Mucosa of gallbladder (tissue), 1 donor: Measurements from ENCODE around the gene BICRA. TPM values are rescaled to one million over a fixed set of nuclear protein-coding genes. Genes with fewer than 3 reads are reported as not detected.

Source experiments
- DNase-seq: peaks from one replicate; pipeline ENCODE4 v3.0.0-alpha.2; 2020; ENCODE audit warnings: low spot score
- total RNA-seq: library from RNA; stranded (reverse); gene quantifications from one replicate; pipeline ENCODE4 v1.2.1, GENCODE V29; 2021
- donor health status: DM: no; HTN: no; CAD: no.

The BICRA gene
- total RNA-seq, 1 donor from 2014 or later = 20.9 TPM

DNA sequence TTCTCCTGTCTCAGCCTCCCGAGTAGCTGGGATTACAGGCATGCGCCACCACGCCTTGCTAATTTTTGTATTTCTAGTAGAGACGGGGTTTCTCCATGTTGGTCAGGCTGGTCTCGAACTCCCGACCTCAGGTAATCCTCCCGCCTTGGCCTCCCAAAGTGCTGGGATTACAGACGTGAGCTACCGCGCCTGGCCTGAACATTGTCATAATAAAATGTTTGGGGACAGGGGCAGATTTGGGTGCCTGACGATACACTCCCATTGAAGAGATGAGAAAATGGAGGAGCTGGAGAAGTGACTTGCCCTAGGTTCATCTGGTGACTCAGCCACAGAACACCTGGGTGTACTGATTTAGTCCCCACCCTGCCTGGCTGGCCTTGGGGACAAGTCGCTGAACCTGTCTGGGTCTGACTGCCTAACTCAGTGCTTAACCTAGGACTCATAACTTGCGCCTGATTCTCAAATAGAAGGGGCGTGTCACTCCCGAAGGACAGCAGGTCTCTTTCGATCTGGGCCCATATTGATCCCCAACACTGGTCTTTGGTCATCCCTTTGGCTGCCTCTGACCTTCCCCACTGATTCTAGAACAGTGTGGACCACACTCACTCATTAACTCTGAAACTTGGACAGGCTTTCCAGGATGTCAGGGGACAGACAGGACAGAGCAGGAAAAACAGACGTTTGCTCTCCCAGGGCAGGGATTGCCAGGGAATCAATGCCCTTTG is 7.6 kb upstream of the BICRA start:
- DNase-seq = peak; percentile 69

DNA sequence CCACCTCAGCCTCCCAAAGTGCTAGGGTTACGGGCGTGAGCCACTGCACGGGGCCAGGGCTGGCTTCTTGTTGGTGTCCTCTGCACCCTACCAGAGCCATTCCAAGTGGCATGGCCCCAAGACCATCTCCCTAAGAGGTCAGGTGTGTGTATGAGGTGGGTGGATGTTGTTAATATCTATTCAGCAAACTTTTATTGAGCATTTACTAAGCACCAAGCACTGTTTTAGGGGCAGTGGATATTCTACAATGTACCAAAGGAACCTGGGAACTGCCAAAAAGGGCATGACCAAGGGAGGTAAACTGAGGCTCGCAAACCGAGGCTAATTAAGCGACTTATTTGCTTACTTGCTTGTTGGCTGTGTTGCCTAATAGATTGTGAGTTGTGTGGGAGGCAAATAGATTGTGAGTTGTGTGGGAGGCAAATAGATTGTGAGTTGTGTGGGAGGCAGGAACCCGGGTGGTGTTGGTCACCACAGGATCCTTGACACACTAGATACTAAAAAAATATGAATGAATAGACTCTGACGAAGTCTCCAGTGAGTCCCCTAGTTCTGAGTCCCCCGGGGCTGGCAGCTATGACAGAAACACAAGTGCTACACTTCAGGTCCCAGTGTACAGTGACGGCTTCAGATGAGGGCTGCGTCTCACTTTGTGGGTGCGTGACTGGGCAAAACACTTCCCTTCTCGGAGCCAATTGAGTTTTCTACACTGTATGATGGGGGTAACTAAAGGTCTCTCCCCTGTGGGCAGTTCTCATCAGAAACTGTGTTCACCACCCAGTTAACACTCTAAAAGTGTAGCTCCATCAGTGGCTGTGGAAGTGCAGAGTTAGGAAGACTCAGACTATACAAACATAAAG is 5.0 kb upstream of the BICRA start:
- DNase-seq = no peak

DNA sequence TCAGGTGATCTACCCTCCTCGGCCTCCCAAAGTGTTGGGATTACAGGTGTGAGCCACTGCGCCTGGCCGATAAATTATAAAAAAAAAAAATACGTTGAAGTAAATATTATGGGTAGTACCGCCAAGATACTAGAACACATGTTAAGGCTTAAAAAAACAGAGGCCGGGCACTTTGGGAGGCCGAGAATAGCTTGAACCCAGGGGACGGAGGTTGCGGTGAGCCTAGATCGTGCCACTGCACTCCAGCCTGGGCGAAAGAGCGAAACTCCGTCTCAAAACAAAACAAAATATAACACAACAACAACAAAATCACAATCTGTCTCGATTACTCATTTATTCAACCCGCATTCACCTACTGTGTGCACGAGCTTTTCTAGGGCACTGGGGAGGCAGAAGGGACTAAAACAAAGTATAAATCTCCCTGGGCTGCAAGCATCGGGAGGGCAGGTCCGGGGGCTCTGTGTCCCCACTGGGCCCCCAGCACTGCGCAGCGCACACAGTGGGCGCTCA is 1.3 kb upstream of the BICRA start:
- DNase-seq = no peak

DNA sequence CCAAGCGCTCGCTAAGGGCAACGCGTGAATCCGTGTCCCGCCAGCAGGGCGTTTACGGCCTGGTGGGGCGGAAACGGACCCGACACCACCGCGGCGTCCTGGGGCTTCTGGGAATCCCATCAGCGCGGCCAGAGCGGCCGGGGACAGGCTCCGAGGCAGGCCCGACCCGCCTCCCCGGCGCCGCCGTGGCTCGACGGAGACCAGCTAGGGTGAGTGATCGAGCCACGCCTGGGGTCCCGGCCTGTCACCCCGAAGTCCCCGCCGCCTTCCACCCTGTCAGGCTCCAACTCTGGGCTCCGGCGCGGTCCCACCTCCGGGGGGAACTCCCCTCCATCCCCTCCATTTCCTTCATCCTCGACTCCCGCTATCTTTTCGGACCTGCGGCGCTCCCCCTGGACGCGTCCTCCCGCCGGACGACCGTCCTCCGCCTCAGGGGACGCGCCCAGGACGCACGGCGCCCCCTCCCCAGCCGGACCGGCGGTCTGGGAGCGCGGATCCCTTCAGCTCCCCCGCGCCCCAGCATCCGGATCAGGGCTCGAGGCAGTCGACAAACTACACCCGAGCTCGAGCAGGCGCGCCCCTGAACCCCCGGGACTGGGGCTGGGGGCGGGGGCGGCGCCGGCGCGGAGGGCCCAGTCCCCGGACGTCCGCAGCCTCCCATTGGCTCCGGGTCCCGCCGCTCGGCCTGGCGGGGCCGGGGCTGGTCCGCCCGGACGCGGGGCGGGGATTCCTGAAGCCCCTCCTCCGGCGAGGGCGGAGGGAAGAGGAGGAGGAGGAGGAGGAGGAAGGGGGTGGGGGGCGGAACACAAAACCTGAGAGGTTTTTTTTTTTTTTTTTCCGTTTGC is 638 bp upstream of the BICRA start:
- peak; percentile 94 for DNase-seq

DNA sequence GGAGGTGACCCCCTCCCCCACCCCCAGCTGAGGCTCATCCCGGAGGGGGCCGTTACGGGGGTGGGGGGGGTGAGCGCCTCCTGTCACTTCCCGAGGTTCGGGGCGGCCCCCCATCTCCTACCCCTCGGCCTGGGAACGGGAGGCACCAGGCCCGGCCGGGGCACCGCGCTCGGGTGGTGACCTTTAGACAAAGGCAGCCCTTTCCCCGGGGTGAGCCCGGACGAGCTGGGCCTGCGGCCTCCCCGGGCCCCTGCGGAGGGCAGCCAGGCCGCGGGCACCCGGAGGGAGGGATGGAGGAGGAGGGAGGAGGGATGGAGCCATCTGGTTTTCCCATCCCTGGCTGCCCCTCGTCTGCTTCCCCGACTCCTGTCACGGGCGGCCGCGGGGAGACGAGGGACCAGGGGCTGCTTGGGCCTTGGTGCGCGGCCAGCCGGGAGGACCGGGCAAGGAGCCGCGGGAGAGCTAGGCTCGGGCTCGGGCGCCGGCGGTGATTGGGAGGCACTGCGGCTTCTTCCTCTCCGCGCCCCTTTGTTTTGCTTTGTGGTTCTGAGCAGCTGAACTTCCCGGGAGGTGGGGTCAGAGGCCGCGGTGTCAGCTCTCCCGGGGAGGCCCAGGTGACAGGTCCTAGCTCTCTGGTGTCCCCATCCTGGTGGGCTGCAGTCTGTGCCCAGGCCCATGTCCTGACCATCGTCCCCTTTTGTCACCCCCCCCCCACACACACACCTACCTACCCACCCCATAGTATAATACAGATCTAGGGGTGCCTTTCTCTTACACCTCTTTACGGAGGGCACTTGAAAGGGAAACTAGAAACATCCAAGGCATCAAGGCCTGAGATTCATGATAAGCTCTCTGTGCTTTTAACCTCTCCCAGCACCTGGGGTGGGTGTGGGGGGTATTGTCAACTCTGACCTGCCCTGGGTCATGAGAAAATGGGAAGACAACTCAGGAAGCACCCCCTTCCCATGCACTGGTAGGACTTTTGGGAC is 1.3 kb downstream of the BICRA start:
- no peak for DNase-seq

DNA sequence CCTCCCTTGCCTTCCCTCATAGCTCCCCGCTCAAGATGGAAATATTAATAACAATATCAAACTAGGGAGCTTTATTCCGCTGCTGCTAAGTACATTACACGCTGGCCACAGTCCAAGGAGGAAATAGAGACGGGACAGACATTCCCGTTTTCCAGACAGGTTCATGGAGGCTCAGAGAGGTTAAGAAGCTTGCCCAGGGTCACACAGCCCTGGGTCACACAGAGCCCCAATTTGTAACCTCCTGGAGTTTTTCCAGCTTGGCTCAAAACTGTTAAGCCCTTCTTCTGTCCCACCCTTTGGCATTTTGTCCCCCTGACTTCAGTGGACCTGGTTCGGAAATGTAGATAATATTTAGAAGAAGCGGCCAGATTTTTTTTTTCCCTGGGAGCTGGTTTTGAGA is 2.0 kb downstream of the BICRA start:
- no peak for DNase-seq

DNA sequence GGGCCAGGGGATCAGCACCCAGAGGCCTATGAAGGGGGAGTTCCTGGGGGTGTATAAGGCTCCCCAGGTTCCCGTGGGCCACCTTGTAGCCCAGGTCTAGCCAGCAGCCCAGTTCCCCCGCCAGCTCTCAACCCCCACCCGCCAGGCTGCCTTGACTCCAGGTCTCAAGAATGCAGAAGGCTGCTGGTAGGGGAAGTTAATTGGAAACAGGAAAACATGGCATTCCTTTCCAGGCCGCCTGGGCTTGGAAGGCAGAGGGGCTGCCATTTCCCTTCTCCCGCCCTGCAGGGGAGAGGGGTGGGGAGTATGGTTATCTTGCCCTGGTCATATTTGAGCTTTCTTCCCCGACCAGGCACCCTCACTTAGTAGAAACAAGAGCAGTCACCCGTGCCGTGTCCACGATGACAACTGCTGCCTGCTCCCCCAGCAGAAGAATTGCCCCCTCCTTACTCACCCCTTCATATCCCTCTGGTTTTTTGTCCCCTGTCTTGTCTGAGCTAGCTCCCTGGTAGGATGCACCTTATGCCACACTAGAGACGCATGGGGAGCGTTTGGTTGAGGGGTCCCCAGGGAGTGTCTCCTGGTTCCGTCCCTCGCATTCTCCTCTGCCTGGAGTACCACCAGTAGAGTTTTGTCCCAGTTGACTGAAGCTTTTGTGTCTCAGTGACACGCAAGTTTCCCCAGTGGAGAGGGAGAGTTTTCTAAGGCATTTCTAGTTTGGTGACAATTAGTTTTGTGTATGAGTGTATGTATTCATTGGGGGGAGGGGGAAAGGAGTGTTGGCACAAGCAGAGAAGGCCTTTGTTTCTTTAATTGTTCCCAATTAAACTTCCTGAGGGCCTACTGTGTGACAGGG is 4.5 kb downstream of the BICRA start:
- DNase-seq = no peak

DNA sequence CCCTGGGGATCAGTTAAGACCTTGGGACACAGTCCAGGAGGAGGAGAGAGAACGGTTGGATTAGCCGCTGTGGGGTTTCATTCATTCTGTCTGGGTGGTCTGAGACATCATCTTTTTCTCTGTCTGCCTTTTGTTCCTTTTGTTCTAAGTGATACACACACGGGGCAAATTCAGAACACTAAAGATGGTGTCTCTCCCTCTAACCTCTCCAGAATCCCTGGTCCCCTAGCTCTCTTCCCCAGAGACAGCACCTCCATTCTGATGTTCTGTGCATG is 5.0 kb downstream of the BICRA start:
- DNase-seq = no peak

DNA sequence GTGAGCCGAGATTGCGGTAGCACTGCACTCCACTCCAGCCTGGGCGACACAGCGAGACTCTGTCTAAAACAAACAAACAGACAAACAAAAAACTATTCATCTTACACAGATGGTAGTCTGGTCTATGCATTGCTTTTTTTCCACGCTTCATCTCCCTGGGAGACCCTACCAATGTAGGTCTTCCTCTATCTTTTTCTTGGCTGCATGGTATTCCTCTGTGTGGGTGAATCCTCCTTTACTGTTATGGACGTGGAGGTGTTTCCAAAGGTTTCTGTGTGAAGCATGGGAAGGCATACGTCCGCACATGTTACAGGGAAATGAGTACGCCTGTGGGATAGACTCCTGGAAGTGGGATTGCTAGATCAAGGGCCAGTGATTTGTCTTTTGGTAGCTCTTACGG is 5.6 kb downstream of the BICRA start:
- no peak for DNase-seq

DNA sequence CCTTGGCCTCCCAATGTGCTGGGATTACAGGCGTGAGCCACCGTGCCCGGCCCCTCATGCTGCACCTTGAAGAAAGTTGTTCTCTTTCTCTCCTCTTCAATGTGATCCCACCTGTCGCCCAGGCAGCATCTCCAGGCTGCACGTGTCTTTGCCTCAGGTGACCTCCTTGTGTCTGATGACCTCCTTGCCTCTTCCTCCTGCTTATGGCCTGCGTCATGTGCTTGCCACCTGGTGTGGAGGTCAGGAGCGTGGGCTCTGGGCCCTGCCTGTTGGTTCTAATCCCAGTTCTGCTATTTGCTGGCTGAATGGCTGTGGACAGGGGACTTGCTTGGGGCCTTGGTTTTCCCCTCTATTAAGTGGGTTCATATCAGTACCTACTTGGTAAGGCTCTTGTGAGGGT is 6.3 kb downstream of the BICRA start:
- no peak for DNase-seq

DNA sequence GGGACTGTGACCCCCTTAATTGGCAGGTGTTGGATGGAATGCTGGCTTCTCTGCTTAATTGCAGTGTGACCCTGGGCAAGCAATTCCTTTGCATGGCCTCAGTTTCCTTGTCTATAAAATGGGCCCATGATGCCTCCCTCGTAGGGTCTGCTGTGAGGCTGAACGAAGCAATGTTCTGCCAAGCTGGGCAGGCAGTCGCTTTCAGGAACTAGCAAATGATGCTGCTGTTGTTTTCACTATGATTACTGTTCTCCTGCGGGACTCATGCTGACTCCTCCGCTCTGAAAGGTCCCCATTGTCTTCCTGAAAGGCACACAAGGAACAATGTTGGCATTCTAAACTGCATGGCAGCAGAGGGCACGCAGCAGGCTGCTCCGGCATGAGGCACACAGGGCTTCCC is 6.8 kb downstream of the BICRA start:
- no peak for DNase-seq

DNA sequence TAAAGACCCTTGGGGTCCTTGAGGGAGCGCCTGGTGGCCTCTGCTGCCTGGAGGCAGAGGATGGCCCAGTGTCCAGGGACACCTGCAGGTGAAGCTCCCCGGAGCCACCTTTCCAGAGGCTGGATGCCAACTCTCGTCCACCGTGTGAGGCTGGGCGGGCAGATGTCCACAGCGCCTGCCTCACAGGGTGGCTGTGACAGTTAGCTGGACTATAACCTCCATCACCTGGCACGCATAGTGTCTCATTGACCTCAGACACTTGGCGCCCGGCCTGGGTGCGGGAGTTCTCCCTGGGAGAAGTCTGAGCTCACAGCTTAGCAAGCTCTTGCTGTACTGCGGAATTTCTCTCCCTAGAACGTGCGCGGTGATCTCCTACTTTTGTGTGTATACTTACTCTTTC is 9.8 kb downstream of the BICRA start:
- peak; percentile 72 for DNase-seq

DNA sequence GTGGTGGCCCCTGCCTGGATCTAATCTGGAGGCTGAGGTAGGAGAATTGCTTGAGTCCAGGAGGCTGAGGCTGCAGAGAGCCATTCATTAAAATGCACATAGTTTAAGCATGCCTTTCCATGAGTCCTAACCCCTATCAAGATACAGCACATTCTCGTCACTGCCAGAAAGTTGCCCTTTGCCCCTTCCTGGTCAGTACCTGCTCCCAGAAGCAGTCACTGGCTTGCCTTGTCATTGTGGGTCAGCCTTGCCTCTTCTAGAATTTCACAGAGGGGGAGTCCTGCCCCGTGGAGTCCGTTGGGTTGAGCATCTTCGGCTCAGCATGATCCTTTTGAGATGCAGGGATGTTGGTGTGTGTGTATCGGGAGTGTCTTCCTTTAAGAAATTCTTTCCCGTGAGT is 10.8 kb downstream of the BICRA start:
- no peak for DNase-seq

DNA sequence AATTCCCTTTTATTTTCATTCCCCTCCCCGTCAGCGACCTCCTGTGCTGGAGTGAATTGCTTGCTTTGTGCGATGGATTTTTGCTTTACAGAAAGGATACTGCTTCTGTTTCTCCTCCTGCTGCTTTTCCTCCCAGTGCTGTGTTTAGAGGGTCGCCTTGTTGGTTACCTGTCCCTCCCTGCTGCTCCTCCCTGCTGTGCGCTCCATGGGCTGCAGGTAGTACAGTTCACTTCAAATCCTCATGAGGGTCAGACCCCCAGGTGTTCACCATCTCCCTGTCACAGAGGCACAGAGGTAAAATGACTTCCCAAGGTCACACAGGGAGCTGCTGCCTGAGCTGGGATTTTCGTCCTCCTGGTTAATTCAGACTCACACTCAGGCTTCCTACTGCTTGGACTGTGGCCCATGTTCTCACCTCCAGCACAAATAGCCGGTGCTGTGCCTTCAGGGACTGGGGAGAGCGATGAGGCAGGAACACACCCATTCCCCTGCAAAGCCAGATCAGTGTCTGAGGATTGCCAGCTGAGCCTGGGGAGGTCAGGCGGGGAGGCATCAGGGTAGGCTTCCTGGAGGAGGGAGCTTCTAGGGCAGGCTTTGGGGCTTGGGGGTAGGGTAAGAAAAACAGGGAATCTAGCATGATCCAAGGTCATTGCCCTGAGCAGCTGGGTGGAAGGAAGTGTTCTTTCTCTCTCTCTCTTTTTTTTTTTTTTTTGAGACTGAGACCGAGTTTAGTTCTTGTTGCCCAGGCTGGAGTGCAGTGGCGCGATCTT is 14.4 kb downstream of the BICRA start:
- DNase-seq = no peak

DNA sequence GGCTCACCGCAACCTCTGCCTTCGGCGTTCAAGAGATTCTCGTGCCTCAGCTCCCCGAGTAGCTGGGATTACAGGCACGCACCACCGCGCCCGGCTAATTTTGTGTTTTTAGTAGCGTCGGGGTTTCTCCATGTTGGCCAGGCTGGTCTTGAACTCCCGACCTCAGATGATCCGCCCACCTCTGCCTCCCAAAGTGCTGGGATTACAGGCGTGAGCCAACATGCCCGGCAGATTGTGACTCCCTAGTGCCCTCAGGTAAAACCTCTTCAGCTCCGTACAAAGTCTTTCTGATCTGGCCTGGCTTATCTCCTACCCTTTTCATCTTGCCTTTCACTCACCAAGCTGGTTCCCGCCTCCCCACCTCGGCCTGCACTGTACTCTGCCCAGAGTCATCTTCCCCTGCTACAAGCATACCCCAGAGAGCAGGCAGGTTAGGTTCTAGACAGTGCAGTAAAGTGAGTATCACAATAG is 15.0 kb downstream of the BICRA start:
- DNase-seq = no peak

DNA sequence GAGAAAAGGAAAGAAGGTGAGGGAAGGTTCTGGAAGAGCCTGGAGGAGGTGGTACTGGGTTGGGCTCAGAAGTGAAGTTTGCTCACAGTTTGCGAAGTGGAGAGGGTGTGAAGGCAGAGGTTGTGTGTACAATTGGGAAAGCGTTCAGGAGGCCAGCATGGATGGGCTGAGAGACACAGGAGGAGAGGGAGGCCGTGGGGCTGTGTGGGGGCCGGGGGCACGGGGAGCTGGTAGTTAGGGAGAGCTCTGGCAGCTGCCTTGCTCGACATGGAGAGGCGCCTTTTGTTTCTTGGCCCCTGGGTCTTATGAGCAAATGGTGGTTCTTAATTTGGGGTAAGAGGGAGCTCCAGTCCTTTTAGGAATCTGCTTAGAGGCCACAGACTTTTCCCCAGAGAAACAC is 16.7 kb downstream of the BICRA start:
- DNase-seq = no peak

DNA sequence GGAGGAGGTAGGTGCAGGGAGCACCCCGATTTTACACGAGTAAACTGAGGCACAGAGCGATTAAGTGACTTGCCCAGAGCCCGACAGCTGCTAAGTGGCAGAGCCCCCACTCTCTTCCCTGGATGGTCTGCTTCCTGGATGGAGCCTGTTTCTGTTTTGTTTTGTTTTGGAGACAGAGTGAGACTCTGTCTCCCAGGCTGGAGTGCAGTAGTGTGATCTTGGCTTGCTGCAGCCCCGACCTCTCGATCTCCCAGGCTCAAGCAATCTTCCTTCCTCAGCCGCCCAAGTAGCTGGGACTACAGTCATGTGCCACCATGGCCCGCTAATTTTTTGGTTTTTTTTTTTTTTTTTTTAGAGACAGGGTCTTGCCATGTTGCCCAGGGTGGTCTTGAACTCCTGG is 17.3 kb downstream of the BICRA start:
- no peak for DNase-seq

DNA sequence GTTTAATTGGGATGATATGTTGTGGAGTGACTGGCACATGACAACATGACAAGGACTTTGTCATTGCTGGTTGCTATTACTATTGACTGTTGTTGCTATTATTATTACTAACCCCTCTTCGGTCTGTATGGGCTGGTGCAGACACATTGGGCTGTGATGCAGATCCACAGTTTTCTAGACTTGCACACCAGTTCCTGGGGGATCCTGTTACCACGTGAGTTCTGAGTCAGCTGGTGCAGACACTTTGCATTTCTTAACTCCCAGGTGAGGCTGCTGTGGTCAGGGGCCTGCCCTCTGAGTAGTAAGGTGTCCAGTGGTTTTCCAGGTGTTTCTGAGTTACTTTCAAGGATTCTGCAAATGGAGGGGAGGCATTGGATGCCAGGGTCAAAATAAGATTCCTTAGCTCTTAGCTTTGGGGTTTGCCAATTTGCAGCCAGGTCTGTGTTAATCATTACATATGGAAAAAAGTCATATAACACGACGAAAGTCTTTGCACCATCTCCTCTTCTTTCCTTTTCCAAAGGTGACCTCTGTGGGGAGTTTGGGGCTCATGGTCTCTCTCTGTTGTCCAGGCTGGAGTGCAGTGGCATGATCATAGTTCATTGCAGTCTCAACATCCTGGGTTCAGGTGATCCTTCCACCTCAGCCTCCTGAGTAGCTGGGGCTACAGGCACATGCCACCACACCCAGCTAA is 19.3 kb downstream of the BICRA start:
- no peak for DNase-seq

DNA sequence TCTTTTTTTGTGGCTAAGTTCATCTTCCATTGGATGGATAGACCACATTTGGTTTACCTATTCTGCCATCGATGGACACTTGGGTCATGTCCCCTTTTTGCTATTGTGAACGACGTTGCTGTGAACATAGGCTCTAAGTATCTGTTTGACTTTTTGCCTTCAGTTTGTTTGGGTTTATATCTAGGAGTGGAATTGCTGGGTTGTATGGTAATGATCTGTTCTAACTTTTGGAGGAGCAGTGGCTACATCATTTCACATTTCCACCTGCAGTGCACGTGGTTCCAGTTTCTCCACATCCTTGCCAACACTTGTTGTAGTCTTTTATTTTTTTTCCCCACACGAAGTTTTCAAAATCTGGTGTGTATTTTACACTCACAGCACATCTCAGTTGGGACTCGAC is 21.7 kb downstream of the BICRA start:
- DNase-seq = no peak
